ENCODE results near the gene XPO6.
A peak's percentile ranks its signal among the peaks of the same experiment; 100 is the strongest.
"Not testable (repeated sequence)": the region's sequence is repeated elsewhere in the genome, so short reads cannot be mapped to it uniquely, and the experiment has no call there.

The XPO6 gene, protein sequence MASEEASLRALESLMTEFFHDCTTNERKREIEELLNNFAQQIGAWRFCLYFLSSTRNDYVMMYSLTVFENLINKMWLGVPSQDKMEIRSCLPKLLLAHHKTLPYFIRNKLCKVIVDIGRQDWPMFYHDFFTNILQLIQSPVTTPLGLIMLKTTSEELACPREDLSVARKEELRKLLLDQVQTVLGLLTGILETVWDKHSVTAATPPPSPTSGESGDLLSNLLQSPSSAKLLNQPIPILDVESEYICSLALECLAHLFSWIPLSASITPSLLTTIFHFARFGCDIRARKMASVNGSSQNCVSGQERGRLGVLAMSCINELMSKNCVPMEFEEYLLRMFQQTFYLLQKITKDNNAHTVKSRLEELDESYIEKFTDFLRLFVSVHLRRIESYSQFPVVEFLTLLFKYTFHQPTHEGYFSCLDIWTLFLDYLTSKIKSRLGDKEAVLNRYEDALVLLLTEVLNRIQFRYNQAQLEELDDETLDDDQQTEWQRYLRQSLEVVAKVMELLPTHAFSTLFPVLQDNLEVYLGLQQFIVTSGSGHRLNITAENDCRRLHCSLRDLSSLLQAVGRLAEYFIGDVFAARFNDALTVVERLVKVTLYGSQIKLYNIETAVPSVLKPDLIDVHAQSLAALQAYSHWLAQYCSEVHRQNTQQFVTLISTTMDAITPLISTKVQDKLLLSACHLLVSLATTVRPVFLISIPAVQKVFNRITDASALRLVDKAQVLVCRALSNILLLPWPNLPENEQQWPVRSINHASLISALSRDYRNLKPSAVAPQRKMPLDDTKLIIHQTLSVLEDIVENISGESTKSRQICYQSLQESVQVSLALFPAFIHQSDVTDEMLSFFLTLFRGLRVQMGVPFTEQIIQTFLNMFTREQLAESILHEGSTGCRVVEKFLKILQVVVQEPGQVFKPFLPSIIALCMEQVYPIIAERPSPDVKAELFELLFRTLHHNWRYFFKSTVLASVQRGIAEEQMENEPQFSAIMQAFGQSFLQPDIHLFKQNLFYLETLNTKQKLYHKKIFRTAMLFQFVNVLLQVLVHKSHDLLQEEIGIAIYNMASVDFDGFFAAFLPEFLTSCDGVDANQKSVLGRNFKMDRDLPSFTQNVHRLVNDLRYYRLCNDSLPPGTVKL

DNA sequence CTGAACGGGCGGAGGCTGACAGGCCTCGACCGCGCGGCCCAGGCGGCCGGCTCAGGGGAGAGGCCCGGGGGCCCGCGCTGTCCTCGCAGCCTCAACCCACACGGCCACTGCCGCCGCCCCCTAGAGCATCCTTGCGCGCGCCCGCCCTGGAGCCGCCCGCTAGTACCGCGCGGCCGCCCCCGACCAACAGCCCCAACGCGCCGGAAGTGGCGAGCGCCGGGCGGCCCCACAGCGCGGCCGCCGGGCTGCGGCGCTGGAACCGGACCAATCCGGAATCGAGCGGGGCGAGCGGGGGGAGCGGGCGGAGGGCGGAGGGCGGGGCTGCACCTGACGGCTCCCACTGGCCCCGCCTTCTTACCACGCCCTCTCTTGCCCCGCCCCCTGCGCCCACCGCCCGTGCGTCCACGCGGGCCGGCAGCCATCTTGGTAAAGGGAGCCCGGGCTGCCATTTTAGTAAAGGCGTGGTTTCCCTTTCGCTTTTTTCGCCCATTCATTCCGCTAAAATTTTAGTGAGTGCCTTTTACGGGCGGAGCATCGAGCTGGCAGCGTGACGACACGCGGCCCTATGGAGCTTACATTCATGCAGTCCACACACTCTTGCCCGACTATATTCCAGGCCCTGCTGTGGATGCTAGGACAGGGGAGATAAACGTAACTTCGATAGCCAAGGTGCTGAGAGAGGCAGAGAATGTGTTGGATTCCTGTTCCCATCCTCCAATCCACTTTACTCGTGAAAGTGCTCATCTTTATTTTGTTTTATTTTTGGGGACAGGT, at the start of gene XPO6:
XPO6 (minus strand) TSS at position 208 of the 774 bp plus-strand sequence. CDS start 597 bp downstream, outside the sequence.
- DNase-seq (ENCODE audit: low read depth, low spot score), result peak; percentile 56

DNA sequence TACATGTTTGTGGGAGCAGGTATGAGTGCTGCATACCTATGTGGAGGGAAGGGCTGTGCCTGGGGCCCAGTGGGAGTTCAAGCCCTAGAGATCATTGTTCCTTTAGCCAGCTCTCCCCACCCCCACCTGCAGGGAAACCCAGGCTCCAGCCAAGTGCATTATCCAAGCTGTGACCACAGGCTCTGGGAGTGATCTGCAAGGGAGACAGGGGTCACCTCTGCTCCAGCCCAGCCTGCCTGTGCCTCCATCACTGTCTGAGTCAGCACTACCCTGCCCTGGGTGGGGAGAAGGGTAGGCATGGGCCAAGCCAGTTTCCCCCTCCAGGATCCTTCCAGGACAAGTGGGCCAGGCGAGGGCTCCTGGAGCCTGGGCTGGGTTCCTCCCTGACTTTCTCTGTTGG, 48.4 kb upstream of the XPO6 start:
- DNase-seq (ENCODE audit: low read depth, low spot score), result no peak

DNA sequence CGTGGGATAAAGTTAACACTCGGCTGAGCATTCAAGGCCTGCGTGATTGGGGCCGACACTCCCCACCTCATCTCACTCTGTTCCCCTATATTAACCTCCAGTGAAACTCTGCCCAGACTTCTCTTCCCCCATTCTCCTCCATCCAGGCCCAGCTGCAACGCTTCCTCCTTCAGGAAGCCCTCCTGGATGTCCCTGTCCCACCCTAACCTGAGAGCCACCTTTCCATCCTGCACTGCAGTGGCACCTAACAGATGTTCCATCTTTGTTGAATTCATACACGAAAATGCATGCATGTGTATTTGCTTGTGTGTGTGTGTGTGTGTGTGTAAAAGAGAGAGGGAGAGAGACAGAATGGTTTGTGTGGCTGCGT, 48.0 kb upstream of the XPO6 start:
- no peak for DNase-seq (ENCODE audit: low read depth, low spot score)

DNA sequence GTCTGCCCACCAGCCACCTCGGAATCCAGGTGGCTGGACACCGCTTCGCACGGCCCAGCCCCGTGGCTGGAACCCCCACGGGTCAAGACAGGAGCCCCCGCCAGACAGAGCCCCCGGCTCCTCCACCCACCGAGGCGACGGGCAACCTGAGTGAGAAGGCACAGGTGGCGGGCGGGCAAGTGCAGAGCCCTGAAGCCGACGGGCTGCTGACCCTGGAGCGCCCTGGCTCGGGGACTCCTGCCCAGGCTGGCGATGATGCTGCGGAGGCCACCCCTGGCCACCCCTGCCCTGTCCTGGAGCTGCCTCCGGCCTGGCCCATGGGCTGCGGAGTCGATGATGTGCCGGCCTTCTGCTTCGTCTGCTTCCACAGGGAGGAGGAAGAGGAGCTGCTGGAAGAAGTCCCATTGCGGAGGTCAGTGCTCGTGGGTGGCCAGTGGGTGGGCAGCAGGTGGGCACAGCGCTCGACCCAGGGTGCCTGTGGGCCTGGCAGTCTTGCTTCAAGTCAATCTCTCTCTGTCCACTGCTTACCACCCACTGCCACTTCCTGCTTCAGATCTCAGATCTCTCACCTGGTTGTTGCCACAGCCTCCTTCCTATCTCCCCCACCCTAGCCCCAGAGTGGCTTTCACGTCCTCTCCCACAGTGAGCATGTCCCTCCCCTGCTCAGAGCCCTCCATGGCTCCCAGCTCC, 47.5 kb upstream of the XPO6 start:
- DNase-seq (ENCODE audit: low read depth, low spot score), result no peak

DNA sequence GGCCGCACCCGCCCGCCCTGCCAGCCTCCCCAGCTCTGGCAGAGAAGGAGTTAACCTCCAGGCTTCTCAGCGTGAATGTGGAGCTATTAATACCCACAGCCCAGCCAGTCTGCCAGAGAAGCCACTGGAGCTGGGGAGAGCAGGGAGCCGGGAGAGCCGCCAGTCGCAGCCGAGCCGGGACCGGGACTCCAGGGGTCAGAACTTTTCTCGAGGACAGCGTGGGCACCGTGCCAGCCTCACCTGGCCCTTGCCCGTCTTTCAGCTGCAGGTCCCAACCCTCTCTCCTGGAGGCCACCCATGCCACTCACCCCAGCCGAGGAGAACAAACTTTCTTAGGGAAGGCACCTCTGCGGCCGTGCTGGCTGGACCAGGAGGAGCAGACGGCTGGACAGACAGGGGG, 46.8 kb upstream of the XPO6 start:
- DNase-seq (ENCODE audit: low read depth, low spot score), result no peak

DNA sequence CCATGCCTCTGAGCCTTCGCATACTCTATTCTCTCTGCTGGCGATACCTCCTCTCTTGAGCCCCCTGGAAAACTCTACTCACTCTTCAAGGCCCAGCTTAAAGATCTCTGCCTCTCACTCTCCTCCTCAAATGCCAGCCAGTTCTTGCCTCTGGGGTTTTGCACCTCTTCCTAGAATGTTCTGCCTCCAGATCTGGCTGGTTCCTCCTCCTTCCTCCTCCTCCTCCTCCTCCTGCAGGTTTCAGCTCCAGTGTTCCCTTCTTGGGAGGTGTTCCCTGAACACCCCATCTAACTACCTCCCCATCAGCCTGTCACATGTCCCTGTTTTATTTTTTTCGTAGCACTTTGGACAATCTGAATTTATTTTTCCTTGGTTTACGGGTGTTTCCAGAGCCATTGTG, 45.5 kb upstream of the XPO6 start:
- no peak for DNase-seq (ENCODE audit: low read depth, low spot score)

DNA sequence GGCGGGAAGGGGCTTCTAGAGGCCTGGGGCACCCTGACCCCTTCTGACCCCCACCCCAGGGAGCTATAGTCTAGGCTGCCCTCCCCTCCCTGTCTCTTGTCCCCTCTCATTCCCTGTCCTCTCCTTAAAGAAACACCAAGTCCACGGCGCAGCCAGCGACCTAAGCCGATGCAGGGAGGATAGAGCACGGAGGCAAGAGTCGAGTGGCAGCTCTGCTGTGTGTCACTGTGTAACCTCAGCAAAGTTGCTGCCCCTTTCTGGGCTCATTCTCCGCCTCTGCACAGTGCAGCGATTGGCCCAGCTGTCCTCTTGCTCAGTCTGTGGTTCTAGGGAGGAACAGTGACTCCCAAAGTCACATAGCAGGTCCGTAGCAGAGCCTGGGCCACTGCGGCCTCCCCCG, 44.1 kb upstream of the XPO6 start:
- DNase-seq (ENCODE audit: low read depth, low spot score), result no peak

DNA sequence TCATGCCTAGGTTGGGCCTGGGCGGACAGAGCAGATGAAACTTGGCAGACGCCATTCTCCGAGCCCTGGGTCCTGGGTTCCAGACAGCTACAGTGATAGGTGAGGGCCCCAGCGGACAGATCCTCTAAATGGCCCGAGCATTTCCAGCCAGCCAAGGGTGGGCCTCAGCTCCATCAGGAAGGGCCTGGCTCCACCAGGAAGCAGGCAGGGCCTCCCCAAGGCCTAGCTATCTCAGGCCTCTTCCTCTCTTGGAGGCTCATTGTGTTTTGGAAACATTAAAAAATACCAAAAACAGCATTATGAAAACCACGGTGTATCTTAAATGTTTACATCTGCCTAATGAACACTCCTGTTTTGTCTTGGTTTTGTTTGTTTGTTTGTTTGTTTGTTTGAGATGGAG, 42.4 kb upstream of the XPO6 start:
- DNase-seq (ENCODE audit: low read depth, low spot score), result no peak

DNA sequence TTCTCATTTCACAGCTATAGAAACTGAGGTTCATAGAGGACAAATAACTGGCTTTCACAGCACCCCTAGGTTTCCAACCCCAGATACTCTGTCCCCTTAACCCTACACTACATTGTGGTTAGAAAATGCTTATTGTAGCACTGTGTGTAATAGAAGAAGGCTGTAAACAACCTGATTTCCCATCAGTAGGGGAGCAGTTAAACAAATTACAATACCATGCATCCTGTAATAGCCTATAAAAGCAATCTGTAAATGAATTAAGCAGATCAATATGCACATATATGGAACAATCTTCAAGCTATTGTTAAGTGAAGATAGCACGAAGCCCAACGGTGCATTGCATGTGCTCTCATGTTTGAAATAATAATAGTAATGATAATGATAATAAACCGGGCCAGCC, 39.2 kb upstream of the XPO6 start:
- DNase-seq (ENCODE audit: low read depth, low spot score), result no peak

DNA sequence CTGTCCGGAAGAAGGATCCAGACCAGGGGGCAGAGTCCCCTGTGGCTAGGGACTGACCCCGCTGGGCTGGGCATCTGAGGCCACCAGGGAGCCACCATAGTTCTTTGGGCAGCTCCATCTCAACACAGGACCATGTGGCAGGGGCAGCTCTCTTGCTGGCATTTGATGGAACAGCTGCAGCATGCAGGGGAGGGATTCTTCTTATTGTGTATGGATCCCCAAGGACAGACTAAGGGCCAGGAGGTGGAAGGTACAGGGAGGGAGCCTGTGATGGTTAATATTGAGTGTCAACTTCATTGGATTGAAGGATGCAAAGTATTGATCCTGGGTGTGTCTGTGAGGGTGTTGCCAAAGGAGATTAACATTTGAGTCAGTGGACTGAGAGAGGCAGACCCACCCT, 37.7 kb upstream of the XPO6 start:
- DNase-seq (ENCODE audit: low read depth, low spot score), result not testable (repeated sequence)

DNA sequence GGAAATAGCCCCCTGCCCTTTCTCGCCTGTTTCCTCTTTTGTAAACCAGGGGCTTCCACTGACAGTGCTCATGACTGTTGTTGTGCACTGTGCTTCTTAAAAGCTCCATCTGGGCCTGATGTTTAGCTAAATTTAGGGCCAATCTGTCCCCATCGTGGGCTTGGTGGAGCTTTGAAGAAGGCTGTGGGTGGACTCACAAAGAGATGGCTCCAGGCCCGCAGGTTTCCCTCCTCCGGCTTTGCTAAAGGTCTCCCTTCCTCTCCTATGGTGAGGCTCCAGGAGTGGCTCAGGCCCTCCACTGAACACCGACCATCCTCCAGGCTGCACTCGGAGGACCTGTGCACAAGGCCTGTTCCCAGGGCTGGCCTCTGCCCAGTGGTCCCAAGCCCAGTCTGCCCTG, 30.2 kb upstream of the XPO6 start:
- DNase-seq (ENCODE audit: low read depth, low spot score), result no peak

DNA sequence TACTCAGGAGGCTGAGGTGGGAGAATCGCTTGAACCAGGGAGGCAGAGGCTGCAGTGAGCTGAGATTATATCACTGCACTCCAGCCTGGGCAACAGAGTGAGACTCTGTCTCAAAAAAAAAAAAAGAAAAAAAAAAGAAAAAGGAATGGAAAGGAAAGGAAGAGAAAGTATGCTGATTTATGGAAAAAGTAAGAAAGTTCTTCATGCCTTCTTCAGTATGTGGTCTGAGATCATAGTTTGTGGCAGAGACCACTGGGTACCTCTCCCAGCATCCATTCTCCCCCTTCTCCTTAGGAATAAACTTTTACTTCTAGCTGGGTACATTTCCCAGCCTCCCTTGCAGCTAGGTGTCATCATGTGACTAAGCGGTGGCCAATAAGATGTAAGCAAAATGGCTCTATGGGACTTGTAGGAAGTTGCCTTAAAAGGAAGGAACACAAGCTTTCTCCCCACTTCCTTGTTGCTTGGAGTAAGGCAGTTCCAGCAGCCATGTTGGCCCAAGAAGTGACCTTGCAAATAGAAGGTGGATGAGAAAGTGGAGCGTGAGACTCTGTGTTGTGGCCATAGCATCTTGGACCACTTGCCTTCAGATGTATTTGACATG, 26.1 kb upstream of the XPO6 start:
- DNase-seq (ENCODE audit: low read depth, low spot score), result no peak

DNA sequence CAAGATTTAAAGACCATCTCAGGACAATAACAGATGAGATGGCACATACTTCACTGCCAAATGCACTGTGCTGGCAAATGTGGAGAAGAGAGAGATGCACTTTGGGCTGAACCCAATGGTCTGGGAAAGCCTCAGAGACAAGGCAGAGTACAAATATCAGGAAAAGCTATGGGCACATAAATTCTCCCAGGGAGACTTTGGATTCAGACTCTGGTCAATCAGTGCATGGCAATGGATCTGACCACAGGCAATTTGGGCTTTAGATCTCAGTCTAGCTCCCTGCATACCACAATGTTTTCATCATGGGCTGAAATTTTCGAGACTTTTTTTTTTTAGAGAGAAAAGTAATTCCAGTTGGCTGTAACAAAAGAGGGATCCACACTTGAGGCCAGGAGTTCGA, 20.0 kb upstream of the XPO6 start:
- DNase-seq (ENCODE audit: low read depth, low spot score), result no peak

DNA sequence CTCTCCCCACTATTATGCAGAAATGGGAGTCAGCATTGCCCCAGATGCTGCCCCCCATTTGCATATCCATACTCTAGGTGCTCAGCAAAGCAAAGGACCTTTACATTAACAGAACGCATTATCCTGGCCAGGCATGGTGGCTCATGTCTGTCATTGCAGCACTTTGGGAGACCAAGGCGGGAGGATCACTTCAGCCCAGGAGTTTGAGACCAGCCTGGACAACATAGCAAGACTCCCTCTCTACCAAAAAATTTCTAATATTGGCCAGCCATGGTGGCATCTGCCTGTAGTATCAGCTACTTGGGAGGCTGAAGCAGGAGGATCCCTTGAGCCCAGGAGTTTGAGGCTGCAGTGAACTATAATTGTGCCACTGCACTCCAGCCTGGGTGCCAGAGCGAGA, 12.1 kb upstream of the XPO6 start:
- DNase-seq (ENCODE audit: low read depth, low spot score), result not testable (repeated sequence)

DNA sequence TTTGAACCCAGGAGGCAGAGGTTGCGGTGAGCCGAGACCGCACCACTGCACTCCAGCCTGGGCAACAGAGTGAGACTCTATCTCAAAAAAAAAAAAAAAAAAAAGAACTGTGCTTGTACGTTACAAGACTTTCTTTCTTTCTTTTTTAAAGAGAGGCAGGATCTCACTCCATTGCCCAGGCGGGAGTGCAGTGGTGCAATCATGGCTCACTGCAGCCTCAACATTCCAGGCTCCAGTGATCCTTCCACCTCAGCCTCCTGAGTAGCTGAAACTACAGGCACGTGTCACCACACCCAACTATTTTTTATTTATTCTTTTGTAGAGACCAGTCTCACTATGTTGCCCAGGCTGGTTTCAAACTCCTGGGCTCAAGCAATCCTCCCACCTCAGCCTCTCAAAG, 8.0 kb upstream of the XPO6 start:
- not testable (repeated sequence) for DNase-seq (ENCODE audit: low read depth, low spot score)

DNA sequence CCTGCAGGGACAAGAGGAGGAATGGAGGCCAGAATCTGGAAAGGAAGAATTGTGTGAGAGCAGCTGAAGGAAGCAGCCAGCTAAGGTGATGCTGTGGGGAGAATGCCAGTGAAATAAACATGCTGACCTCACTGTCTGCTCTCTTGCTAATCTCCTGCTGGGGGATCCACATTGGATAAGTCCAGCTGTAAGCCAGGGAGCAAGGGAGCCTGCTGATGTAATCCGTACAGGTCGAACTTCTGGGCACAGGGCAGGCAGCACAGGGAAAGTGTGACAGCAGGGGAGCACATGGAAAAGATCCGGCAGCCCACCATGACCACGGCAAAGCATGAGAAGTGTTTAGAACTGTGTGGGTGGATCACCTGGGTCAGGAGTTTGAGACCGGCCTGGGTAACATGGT, 7.5 kb upstream of the XPO6 start:
- DNase-seq (ENCODE audit: low read depth, low spot score), result no peak

DNA sequence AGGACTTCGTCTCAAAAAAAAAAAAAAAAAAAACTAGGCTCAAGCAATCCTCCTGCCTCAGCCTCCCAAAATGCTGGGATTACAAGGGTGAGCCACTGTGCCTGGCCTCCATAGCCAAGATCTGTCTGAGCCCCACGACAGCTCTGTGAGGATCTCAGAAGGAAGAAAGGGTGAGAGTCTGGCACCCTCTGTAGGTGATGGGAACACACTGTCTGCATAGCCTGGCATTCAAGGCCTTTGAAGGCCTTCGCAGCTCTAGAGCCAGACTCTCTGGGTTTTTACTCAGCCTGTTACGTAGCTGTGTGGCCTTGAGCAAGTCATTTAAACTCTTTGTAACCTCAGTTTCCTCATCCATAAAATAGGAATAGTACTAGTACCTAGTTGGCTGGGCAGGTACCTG, 6.3 kb upstream of the XPO6 start:
- peak; percentile 54 for DNase-seq (ENCODE audit: low read depth, low spot score)

DNA sequence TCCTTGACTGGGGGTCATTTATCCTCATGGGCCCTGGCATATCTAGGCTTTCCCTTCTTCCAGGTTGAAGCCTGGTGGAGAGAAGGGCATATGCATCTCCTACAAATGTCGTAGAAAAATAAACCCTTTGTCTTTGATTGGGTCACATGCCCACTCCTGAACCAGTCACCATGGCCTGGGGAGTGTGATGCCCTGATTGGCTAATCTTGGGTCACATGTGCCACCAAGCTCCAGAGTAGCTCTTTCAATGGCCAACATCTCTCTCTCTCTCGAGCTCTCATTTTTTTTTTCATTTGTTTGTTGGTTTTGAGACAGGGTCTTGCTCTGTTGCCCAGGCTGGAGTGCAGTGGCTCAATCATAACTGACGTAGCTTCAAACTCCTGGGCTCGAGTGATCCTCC, 5.6 kb upstream of the XPO6 start:
- no peak for DNase-seq (ENCODE audit: low read depth, low spot score)

DNA sequence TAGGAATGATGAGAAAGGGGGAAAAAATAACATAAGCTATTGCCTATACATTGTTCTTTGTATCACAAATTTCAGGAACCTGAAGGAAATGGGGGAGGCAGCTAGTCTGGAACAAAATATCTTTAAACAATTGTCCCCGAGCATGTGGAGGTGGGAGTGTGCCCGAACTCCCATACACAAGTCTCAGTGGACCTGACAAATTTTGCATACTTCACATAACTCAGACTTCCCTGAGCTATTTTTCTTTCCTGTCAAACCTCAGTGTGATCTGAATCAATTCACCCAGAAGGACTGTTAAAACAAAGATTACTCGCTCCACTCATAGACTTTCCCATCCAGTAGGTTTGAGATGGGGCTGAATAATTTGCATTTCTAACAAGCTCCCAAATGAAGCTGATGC, 1.6 kb upstream of the XPO6 start:
- no peak for DNase-seq (ENCODE audit: low read depth, low spot score)

DNA sequence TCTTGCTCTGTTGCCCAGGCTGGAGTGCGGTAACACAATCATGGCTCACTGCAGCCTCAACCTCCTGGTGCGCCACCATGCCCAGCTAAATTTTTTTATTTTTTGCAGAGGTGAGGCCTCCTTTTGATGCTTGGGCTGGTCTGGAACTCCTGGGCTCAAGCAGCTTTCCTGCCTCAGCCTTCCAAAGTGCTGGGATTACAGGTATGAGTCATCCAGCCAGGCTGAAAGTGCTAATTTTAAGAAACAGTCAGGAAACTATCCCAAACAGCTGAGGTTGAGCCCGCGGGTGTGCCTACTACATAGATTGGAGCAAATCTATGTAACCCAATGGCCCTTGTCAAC, 738 bp upstream of the XPO6 start:
- DNase-seq (ENCODE audit: low read depth, low spot score), result no peak
